Caki2 (cell line): ENCODE results near the gene DDX43. TPM values are rescaled to one million over a fixed set of nuclear protein-coding genes. Genes with fewer than 3 reads are reported as not detected.
"Not testable (repeated sequence)": the region's sequence is repeated elsewhere in the genome, so short reads cannot be mapped to it uniquely, and the experiment has no call there.

Experiments
- DNase-seq: peaks from one replicate; pipeline ENCODE4 v3.0.0-alpha.2; 2015; ENCODE audit warnings: low read depth
- in situ Hi-C: cut with HindIII; loops from 2 replicates; pipeline ENCODE4 v1.10.0; 2016; ENCODE audit warnings: low sequenced_read_pairs, low pct_unique_long_range_greater_than_20kb, mixed read lengths
- total RNA-seq: library from RNA; depleted of rRNA; stranded (reverse); fragments of >200 nt; shearing (Covaris generic); gene quantifications from 2 replicates; pipeline ENCODE4 v1.2.3, GENCODE V29; 2014; ENCODE audit warnings: low replicate concordance

The DDX43 gene
- total RNA-seq, 1 experiment from 2014 or later = 3.5 TPM

DNA sequence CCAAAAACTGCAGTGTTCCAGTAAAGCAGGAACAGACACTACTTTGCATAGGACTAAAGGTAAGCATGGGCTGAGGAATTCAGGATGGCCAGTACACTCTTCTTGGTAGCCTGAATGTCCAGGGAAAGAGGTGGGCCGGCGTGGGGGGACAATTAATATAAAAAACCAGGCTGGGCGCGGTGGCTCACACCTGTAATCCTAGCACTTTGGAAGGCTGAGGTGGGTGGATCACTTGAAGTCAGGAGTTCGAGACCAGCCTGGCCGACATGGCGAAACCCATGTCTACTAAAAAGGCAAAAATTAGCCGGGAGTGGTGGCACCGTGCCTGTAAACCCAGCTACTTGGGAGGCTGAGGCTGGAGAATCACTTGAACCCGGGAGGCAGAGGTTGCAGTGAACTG, 13.1 kb upstream of the DDX43 start:
- in situ Hi-C loops, DNase-seq: not testable (repeated sequence)

DNA sequence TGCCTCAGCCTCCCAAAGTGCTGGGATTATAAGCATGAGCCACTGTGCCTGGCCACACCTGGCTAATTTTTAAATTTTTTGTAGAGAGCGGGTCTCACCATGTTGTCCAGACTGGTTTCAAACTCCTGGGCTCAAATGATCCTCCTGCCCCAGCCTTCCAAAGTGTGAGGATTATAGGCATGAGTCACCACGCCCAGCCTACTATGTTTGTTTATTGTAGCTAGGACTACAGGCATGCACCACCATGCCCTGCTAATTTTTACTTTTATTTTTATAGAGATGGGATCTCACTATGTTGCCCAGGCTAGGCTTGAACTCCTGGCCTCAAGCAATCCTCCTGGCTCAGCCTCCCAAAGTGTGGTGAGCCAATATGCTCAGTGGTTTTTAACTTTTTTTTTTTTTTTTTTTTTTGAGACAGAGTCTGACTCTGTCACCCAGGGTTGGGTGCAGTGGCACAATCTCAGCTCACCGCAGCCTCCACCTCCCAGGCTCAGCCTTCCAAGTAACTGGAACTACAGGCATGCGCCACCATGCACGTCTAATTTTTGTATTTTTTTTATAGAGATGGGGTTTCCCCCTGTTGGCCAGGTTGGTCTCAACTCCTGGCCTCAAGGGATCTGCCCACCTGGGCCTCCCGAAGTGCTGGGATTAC, 12.0 kb upstream of the DDX43 start:
- in situ Hi-C loops = no loop called here
- peak; percentile 13 for DNase-seq

DNA sequence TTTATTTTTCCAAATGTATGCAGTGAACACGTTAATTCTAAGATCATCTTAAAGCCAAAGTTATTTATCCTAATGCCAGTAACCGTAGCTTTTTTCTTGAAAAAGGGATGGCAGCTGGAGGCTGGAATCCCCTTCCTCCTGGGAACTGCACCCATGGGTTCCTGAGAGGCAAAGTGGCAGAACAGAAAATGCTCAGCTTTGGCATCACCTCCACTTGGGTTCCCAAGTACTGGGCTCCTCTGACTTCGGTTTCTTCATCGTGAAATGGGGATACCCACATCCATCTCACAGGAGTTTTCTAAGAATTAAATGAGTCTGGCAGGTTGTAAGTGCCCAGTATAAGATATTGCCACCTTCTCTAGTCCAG, 6.2 kb upstream of the DDX43 start:
- in situ Hi-C loops = no loop called here

DNA sequence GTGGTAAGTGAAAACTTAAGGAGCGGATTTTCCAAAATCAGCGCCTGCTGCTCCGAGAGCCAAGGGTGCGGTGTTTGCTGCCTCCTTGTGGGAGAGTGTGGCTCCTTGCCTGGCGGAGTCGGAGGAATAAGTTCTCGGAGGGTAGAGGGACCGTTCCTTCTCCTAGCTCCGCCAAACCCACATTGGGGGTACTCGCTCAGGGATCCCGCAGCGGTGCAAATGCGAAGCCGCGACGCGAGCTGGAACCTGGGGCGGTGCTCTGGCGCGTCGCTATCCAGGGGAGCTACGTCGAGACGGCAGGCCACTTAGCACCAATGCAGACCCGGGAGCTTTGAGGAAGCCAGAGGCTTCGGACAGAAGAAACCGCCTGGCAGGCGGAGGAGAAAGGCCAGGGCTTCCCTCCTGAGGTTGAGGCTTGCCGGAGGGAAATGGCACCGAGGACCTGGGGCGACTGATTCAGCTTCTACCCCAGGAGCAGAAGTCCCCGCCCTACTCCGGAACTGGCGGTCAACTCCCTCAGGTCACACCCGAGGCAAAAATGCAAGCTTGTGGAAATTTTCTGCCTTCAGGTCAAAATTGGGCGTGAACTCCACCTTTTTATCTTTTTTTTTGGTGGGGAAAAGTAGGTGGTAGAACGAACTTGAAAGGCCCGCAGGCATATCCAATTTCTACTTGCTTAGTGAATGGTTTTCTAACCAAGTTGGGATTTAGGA, 5.7 kb upstream of the DDX43 start:
- in situ Hi-C loops = no loop called here
- peak; percentile 69 for DNase-seq

More for the DNA sequence above, 6.2 kb upstream of the DDX43 start:
- no peak for DNase-seq

DNA sequence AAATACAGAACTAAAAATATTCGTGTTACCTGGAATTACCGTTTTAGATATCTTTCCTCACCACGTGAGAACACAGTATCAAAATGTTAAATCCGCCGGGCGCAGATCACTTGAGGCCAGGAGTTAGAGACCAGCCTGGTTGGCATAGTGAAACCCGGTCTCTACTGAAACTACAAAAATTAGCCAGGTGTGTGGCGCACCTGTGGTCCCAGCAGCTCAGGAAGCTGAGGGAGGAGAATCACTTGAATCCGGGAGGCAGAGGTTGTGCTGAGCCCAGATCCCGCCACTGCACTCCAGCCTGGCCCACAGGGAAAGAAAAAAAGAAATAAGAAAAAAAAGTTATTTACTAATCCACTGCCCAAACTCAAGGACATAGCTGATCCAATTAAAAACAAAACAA, 4.8 kb upstream of the DDX43 start:
- in situ Hi-C loops = no loop called here
- DNase-seq = no peak

DNA sequence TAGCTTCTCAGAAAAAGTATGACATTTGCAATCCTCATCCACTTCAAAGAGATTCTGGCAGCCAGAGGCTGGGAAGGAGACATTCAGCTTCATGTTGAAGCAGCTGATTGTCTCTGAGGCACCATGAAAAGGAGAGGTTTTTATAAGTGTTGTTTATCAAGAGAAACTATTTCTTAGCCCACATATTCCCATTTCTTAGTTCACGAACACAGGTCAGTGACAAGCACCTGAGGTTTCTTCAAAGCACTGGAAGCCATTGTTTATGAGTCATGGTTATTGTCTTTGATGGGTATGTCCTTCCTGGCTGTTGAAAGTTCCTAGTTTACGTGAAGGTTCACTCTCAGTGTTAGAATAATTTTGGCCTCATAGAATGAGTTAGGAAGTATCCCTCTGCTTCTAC, 3.0 kb upstream of the DDX43 start:
- in situ Hi-C loops = no loop called here
- no peak for DNase-seq

DNA sequence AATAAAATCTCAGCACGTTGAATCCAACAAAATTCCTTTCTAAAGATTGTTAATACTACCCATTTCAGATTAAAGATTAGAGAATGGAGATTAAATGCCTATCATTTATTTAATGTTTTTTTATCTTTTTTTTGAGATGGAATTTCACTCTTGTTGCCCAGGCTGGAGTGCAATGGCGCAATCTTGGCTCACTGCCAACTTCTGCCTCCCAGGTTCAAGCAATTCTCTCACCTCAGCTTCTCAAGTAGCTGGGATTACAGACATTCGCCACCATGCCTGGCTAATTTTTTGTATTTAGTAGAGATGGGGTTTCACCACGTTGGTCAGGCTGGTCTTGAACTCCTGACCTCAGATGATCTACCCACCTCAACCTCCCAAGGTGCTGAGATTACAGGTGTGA, 2.4 kb upstream of the DDX43 start:
- in situ Hi-C loops, DNase-seq: not testable (repeated sequence)

DNA sequence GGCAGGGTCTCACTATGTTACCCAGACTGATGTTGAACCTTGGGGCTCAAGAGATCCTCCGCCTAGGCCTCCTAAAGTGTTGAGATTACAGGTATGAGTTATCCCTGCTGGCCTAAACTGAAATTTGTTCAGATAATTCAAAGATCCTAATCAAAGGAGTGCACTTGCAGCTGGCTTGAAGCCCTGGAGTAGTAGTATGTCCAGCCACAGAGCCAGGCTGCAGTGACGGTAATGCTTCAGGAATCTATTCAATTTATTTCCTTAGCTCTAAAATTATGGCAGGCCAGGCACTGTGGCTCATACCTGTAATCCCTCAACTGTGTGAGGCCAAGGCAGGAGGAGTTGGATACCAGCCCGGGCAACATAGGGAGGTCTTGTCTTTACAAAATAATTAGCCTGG, 1.4 kb upstream of the DDX43 start:
- in situ Hi-C loops = no loop called here
- DNase-seq = no peak

DNA sequence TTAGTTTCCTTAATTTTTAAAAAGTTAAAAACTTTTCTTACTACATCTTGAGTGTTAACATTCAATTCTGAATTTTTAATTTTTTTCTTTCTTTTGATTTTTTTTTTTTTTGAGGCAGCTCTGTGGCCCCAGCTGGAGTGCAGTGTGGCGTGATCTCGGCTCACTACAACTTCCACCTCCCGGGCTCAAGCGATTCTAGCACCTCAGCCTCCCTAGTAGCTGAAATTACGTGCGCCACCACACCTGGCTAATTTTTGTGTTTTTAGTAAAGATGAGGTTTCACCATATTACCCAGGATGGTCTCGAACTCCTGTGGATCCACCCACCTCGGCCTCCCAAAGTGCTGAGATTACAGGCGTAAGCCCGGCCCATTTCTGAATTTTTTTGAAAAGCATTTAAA, 1.2 kb downstream of the DDX43 start:
- no peak for DNase-seq
- in situ Hi-C loops = no loop called here

DNA sequence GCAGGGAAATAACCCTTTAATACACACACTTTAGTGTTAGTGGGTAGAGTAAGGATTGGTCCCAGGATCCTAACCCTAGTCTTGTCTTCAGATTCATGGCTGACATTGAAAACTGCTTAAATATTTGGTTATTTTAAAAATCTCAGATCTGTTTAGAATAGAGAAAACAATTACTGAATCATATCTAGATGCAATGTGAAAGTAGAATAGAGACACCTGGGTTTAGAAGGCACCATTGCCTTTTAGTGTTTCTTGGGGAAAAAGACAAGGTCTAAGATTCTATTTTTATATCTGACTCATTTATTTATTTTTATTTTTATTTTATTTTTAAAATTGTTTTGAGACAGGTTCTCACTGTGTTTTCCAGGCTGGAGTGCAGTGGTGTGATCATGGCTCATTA, 6.0 kb downstream of the DDX43 start:
- in situ Hi-C loops = no loop called here
- no peak for DNase-seq

DNA sequence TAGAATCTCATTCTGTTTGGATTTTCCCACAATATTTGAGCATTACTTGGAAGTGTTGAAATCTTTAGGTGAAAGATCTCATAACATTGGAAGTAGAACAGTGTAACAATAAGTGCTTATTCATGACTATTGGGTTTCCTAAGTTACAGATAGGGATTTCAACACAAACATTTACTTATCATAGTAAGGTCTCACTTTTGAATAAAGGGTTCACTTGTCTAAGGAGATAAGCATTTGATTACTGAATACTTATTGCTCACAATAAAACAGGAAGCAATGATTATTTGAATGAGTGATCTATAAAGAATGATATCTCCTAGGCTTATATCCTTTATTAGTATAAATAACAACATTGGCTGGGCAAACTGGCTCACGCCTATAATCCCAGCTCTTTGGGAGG, 14.8 kb downstream of the DDX43 start:
- no peak for DNase-seq
- in situ Hi-C loops = no loop called here

DNA sequence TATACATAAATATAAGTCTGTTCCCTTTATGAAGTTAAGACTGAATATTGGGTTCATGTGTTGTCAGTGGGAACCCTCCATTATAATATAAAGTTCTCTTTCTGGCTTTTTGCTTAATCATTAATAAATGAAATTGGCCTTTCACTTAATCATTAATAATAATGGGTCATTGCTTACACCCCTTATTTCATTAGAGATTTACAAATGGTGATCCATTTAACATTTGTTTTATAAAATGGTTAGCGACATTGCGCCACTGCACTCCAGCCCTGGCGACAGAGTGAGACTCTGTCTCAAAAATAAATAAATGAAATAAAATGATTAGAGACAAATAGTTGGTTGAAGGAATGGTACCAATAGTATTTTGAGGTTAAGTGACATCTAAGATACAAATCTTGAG, 18.5 kb downstream of the DDX43 start:
- DNase-seq = no peak
- in situ Hi-C loops = no loop called here

DNA sequence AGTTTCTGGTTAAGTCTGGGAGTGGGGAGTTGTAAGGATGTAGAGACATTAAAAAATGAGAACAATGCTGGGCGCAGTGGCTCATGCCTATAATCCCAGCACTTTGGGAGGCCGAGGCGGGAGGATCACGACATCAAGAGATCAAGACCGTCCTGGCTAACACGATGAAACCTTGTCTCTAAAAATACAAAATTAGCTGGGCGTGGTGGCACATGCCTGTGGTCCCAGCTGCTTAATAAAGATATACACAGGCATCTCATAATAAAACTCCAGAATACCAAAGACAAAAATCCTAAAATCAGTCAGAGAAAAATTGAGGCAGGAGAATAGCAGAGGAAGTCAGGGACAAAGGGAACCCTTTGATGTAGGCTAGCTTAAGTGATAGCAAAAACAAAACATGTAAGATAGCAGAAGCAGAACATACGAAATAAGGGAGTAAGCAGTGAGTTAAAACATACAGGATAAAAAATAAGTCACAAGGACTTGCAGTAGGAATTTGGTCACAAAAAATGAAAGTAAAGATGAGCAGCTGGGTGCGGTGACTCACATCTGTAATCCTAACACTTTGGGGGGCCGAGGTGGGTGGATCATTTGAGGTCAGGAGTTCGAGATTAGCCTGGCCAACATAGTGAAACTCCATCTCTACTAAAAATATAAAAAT, 23.6 kb downstream of the DDX43 start:
- in situ Hi-C loops = no loop called here
- DNase-seq = no peak

DNA sequence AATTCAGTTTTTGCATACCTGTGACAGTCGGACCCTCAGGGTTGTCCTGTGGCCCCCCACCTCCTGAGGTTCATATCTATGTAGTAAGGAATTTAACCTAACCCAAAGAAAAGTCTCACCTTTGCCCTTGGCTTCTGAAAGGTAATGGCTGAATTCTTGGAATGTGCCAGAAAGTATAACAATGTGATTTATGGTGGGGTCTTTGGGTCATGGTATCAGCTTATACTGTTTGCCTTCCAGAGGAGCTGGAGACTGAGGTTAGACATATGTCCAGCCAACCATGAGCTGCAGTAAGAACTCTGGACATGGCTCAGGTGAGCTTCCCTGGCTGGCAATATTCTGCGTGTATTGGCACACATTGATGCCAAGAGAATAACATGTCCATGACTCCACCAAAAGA, 26.9 kb downstream of the DDX43 start:
- in situ Hi-C loops = no loop called here

DNA sequence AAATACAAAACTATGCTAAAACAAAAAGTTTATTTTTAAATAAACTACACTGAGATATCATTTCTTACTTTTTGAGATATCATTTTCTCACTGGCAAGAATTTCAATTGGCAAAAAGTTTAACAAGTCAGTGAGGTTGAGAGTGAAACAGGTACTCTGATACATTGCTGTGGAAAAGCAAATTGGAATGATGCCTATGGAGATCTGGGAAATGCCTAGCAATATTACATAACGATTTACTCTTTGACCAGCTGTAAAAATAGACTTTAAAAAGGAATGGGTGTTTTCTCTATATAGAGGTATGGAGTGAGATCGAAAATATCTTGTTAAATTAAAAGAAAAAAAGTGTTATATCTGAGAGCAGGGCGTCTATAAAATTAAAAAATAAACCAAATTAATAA, 40.6 kb downstream of the DDX43 start:
- in situ Hi-C loops = no loop called here
- no peak for DNase-seq

More for the DNA sequence above, 26.9 kb downstream of the DDX43 start:
- DNase-seq = no peak

DNA sequence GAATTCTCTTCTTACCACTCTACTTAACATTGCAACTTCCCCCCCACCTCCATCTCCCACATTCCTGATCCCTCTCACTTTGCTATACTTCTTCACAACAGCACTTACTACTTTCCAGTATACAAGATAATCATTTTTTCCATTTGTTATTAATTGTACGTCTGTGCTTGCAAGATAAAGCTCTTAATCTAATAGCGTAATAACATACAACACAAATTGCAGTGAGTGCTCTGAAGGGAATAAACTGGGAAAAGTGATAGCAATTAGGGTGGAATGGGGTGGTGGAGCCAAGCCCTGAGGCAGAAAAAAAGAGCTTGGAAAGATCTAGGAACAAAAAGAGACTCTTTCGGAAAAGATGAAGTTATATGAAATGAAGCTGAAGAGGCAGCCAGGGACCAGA, 48.9 kb downstream of the DDX43 start:
- in situ Hi-C loops = no loop called here
- no peak for DNase-seq

DNA sequence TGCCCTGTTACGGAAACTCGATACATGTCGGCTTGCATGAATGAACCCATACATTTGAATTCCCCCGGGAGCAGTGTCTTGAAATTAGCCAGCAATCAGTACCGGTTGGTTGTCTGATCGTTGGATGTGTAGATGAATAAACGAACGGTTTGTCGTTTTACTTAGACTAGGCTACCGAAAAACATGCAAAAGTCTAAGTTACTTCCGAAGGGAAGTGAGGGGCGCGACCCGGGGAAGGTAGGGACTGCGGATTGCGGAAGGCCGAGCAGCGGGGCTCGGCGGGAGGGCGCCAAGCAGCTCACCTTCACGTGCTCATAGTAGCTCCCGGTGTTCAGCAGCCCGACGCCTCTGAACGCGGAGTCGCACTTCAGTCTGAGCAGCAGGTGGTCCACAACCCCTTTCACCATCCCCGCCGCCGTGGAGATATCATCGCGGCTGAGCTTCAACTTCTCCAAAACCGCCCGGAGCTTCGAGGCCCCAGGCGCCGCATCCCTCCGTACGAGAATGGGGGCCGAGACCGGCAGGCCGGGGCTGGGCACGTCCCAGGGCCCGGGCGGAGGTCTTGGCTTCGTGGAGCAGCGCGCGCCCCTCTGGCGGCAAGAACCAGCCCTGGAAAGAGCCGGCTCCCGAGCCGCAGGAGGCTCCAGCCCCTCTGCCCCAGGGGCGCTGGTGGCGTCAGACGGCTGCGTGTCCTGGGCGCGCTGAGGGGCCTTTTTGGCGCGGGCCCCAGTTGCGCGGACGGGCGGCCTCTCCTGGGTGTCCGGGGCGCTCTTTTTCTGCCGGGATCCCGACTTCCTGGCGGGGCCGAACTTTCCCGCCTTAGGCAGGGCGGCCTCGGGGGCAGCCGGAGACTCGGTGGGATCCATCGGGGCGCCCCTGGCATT, 56.8 kb downstream of the DDX43 start:
- DNase-seq = peak; percentile 67
- in situ Hi-C loops = no loop called here

DNA sequence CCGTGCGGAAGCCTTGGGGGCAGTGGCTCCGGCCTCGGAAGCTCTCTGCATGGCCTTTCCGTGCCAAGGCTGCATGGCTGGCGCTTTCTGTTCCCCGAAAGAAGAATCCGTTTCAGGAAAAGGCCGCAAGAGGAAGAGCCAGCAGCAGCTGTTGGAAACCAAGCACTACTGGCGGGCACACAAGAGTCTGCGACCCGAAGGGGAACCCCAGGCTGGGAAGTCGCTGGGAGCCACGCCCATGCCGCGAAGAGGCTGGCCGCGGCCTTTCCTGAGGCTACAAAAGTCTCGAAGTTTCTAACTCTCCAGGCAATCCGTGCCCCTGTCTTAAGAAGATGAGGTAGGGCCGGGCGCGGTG, 57.5 kb downstream of the DDX43 start, which contains the start of gene CGAS:
Gene CGAS, minus strand, starts transcription at position 191 of the 355 bp plus-strand sequence. Its CDS starts 116 bp downstream, at position 75.
- in situ Hi-C loops = no loop called here
- DNase-seq = peak; percentile 79
